ENCODE measurements around the gene DNM3. TPM values are rescaled to one million over a fixed set of nuclear protein-coding genes. Genes with fewer than 3 reads are reported as not detected.
A peak's percentile ranks its signal among the peaks of the same experiment; 100 is the strongest.

Gene DNM3
- total RNA-seq, 3 donors from 2014 or later (not counting 1 experiment from before 2014, with no cell fraction given): 2.5 to 3.3 (median 2.8) TPM

DNA sequence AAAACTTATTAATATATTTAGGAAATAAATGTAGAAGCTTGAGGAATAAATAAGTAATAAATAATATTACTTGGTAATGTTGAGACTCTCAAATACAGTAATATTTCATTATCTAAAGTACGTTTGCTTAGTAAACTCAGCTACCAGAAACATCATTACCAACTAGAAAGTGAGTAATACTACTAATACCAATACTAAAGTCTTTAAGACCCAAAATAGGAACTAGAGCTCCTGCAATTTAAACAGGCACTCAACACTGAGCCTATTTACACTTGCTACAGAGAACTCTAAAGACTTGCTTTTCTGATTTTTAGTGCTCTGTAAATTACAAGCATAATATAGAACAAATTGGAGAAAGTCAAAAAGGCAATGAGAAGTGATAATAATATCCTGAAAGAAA, 565.7 kb downstream of the DNM3 start:
- no peaks in the 10 kb centered on the region for H3K9me3 Mint-ChIP-seq
- Histone ChIP-seq H3K4me3 (ENCODE audit: low read length) (no peak overlapping the region), H3K27ac (ENCODE audit: low read length) (no peak overlapping the region), H3K9me3 (ENCODE audit: control insufficient read depth, insufficient read depth, low read length) (no peaks in the 10 kb centered on the region), H3K4me1 (ENCODE audit: control insufficient read depth, insufficient read depth, low read length) (peaks cover 7% of the 10 kb centered on the region), H3K36me3 (ENCODE audit: control insufficient read depth, insufficient read depth, low read length) (no peaks in the 10 kb centered on the region), H3K27me3 (ENCODE audit: control insufficient read depth, insufficient read depth, low read length) (no peaks in the 10 kb centered on the region)
- 100% methylated on average over 1 of the region's 1 CpG for WGBS (ENCODE audit: insufficient coverage)
- peaks cover 0 to 6% of the 10 kb centered on the region in 2 donors for H3K27me3 Mint-ChIP-seq (ENCODE audit: low read depth in 2 of 2)
- no peak for DNase-seq
- H3K36me3 Mint-ChIP-seq: no peaks in the 10 kb centered on the region
- H3K27ac Mint-ChIP-seq: no peak overlapping the region
- no peak overlapping the region for H3K4me3 Mint-ChIP-seq
- intact Hi-C loops (cut with micrococcal nuclease): no loop called here
- H3K4me1 Mint-ChIP-seq: peaks cover 25 to 30% of the 10 kb centered on the region in 2 donors
- TF ChIP-seq, protein P1, sequence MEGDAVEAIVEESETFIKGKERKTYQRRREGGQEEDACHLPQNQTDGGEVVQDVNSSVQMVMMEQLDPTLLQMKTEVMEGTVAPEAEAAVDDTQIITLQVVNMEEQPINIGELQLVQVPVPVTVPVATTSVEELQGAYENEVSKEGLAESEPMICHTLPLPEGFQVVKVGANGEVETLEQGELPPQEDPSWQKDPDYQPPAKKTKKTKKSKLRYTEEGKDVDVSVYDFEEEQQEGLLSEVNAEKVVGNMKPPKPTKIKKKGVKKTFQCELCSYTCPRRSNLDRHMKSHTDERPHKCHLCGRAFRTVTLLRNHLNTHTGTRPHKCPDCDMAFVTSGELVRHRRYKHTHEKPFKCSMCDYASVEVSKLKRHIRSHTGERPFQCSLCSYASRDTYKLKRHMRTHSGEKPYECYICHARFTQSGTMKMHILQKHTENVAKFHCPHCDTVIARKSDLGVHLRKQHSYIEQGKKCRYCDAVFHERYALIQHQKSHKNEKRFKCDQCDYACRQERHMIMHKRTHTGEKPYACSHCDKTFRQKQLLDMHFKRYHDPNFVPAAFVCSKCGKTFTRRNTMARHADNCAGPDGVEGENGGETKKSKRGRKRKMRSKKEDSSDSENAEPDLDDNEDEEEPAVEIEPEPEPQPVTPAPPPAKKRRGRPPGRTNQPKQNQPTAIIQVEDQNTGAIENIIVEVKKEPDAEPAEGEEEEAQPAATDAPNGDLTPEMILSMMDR (IDR thresholded peaks at IDR 0.05): no peak
- no peak for ATAC-seq

GRCh38 chr1:172408958-172409357, 567.7 kb downstream of the DNM3 start:
- intact Hi-C loops (cut with micrococcal nuclease): no loop called here
- Histone ChIP-seq H3K4me3 (ENCODE audit: low read length) (no peak overlapping the region), H3K36me3 (ENCODE audit: control insufficient read depth, insufficient read depth, low read length) (no peaks in the 10 kb centered on the region), H3K9me3 (ENCODE audit: control insufficient read depth, insufficient read depth, low read length) (no peaks in the 10 kb centered on the region), H3K27ac (ENCODE audit: low read length) (no peak overlapping the region), H3K4me1 (ENCODE audit: control insufficient read depth, insufficient read depth, low read length) (no peaks in the 10 kb centered on the region), H3K27me3 (ENCODE audit: control insufficient read depth, insufficient read depth, low read length) (no peaks in the 10 kb centered on the region)
- Mint-ChIP-seq H3K27me3 (ENCODE audit: low read depth in 2 of 2) (peaks cover 0 to 6% of the 10 kb centered on the region in 2 donors), H3K27ac (no peak overlapping the region), H3K4me3 (no peak overlapping the region), H3K9me3 (no peaks in the 10 kb centered on the region), H3K4me1 (peaks cover 16 to 25% of the 10 kb centered on the region in 2 donors), H3K36me3 (no peaks in the 10 kb centered on the region)
- TF ChIP-seq, protein P1 (IDR thresholded peaks at IDR 0.05): no peak
- DNase-seq (no peak), ATAC-seq (no peak)
- 100% methylated on average over 1 of the region's 1 CpG for WGBS (ENCODE audit: insufficient coverage)

DNA sequence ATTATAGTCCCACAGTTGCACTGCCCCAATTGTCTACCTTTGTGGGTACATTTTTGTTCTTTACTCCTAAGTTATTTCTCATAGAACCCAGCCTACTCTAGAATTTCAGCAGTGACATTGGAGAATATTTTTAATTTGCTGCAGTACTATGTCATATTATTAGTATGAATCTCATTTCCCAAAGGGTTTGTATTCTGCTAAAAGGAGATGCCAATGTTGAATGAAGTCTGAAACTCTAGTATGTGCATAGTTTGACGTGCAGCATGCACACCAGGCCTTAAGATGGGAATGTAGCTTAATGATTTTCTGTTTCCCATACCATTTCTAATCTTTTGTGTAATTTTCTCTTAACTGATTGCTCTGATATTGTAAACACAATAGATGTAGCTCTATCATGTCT, 568.7 kb downstream of the DNM3 start:
- H3K4me3 Mint-ChIP-seq: no peak overlapping the region
- Histone ChIP-seq H3K27me3 (ENCODE audit: control insufficient read depth, insufficient read depth, low read length) (no peaks in the 10 kb centered on the region), H3K4me1 (ENCODE audit: control insufficient read depth, insufficient read depth, low read length) (no peaks in the 10 kb centered on the region), H3K36me3 (ENCODE audit: control insufficient read depth, insufficient read depth, low read length) (no peaks in the 10 kb centered on the region), H3K9me3 (ENCODE audit: control insufficient read depth, insufficient read depth, low read length) (no peaks in the 10 kb centered on the region), H3K27ac (ENCODE audit: low read length) (no peak overlapping the region), H3K4me3 (ENCODE audit: low read length) (no peak overlapping the region)
- H3K9me3 Mint-ChIP-seq: no peaks in the 10 kb centered on the region
- no peaks in the 10 kb centered on the region for H3K36me3 Mint-ChIP-seq
- no CpG with 5 or more reads among the region's 1 CpG for WGBS (ENCODE audit: insufficient coverage)
- peaks cover 0 to 3% of the 10 kb centered on the region in 2 donors for H3K27me3 Mint-ChIP-seq (ENCODE audit: low read depth in 2 of 2)
- H3K4me1 Mint-ChIP-seq: peaks cover 12 to 18% of the 10 kb centered on the region in 2 donors
- H3K27ac Mint-ChIP-seq: no peak overlapping the region
- TF ChIP-seq, protein P1 (IDR thresholded peaks at IDR 0.05): no peak
- no peak for ATAC-seq
- intact Hi-C loops (cut with micrococcal nuclease): no loop called here
- DNase-seq: no peak

DNA sequence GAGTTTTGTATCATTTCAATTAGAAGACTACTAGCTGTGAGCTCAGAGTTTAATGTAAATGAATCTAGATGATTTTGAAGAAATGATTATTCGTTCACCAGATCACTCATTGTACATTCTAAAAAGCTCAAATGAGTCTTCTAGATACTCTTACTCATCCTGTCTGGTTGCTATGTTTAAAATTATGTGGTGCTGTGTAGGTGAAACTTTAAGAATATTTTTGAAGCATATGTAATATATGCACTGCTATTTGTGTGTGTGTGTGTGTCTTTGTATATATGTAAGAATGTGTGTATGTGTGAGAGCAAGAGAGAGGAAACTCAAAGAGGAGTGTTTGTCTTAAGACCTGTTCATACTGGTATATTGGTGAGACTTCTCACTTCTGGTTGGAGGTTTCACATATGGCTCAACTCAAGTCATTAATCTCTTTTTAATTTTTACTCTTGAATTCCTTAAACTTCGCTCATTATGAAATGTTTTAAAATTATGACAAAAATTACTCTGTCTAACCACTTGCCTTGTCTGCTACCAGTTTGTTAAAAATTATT, 570.6 kb downstream of the DNM3 start:
- intact Hi-C loops (cut with micrococcal nuclease): no loop called here
- Histone ChIP-seq H3K27me3 (ENCODE audit: control insufficient read depth, insufficient read depth, low read length) (no peaks in the 10 kb centered on the region), H3K36me3 (ENCODE audit: control insufficient read depth, insufficient read depth, low read length) (no peaks in the 10 kb centered on the region), H3K9me3 (ENCODE audit: control insufficient read depth, insufficient read depth, low read length) (no peaks in the 10 kb centered on the region), H3K27ac (ENCODE audit: low read length) (no peak overlapping the region), H3K4me1 (ENCODE audit: control insufficient read depth, insufficient read depth, low read length) (no peaks in the 10 kb centered on the region), H3K4me3 (ENCODE audit: low read length) (no peak overlapping the region)
- Mint-ChIP-seq H3K9me3 (no peaks in the 10 kb centered on the region), H3K4me1 (peaks cover 12 to 18% of the 10 kb centered on the region in 2 donors), H3K36me3 (no peaks in the 10 kb centered on the region), H3K4me3 (peak overlapping the region; percentile 14), H3K27me3 (ENCODE audit: low read depth in 2 of 2) (no peaks in the 10 kb centered on the region), H3K27ac (peak overlapping the region in 1 of 2 donors; percentile 32)
- DNase-seq (no peak), ATAC-seq (peak; percentile 81 to 92 (median 82))
- TF ChIP-seq, protein P1 (IDR thresholded peaks at IDR 0.05): no peak
- 100% methylated on average over 1 of the region's 2 CpGs for WGBS (ENCODE audit: insufficient coverage)
